Naive B cell (primary cell): Measurements from ENCODE around the gene SMG9. TPM values are rescaled to one million over a fixed set of nuclear protein-coding genes. Genes with fewer than 3 reads are reported as not detected.

Experiments
- ATAC-seq, 2 donors: fragments of 150-1000 bp; cut with Tn5 transposase; 2 replicates each; pipeline ENCODE4 v1.10.0; 2021; ENCODE audit warnings: low read depth in 2 of 2, mild to moderate bottlenecking in 2 of 2, moderate library complexity in 2 of 2
- DNase-seq: peaks from one replicate; pipeline ENCODE4 v3.0.0; 2022
- H3K27ac Mint-ChIP-seq, 6 donors: one replicate each; pipeline ENCODE4 v1.8.0; 2020 to 2022; ENCODE audit warnings: mild to moderate bottlenecking in 6 of 6, mixed read lengths in 6 of 6, moderate library complexity in 5 of 6, inconsistent platforms in 2 of 6
- H3K27me3 Mint-ChIP-seq, 3 donors: one replicate each; pipeline ENCODE4 v1.8.0; 2021 to 2022; ENCODE audit warnings: mixed read lengths in 3 of 3, mild to moderate bottlenecking in 1 of 3
- H3K36me3 Mint-ChIP-seq, 2 donors: one replicate each; pipeline ENCODE4 v1.8.0; 2020 to 2022; ENCODE audit warnings: mixed read lengths in 2 of 2, inconsistent platforms in 1 of 2, mild to moderate bottlenecking in 1 of 2
- H3K4me1 Mint-ChIP-seq, 3 donors: one replicate each; pipeline ENCODE4 v1.8.0; 2020 to 2022; ENCODE audit warnings: mixed read lengths in 3 of 3, inconsistent platforms in 1 of 3, mild to moderate bottlenecking in 1 of 3, moderate library complexity in 1 of 3
- H3K4me3 Mint-ChIP-seq, 8 donors: one replicate each; pipeline ENCODE4 v1.8.0; 2020 to 2022; ENCODE audit warnings: mild to moderate bottlenecking in 8 of 8, mixed read lengths in 8 of 8, moderate library complexity in 8 of 8, inconsistent platforms in 2 of 8
- H3K9me3 Mint-ChIP-seq, 7 donors: one replicate each; pipeline ENCODE4 v1.8.0; 2020 to 2022; ENCODE audit warnings: mixed read lengths in 7 of 7, mild to moderate bottlenecking in 5 of 7, inconsistent platforms in 2 of 7, moderate library complexity in 1 of 7
- polyA plus RNA-seq, 6 donors: library from polyadenylated mRNA; unstranded; fragments of 300-500 nt; fragmentation: Illumina TruSeq; gene quantifications; one replicate each; pipeline ENCODE4 v1.2.3, GENCODE V29; 2021; ENCODE audit warnings: low read depth in 6 of 6

Gene SMG9
- polyA plus RNA-seq, 6 donors from 2014 or later: 2.7 to 13.0 (median 8.2) TPM

DNA sequence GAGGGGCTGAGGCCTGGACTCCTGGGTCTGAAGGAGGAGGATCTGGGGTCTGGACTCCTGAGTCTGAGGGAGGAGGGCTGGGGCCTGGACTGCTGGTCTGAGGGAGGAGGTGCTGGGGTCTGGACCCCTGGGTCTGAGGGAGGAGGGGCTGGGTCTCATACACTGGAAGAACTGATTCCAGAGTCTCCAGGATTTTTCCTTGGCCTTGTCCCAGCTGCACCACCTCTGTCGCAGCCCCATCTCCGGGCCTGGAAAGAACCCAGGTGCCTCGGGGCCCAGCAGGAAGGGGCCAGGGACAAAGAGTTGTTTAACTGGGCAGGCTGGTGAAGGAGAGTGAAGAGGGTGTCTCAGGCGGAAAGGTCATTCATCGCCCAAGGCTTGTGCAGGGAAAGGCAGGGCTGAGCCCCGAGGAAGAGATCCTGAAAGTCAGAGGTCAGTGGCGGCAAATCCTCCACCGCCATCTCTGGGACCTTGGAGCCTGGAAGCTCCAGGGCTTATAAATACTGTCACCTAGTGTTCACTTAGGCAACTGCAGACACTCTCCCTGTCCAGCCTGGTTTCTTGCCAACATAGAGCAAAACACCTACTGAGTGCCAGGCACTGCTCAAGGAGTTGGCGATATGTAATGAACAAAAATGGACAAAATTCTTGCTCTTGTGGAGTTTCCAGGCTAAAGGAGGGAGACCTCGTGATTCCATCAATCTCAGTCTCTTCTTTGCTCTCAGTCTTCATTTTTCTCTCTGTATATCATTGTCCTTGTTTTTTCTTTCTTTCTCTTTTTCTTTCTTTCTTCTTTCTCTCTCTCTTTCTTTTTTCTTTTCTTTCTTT is 30.4 kb upstream of the SMG9 start:
- peak overlapping the region; percentile 17 to 89 (median 54) for H3K4me3 Mint-ChIP-seq
- peaks cover 37 to 49% (median 39%) of the 10 kb centered on the region in 3 donors for H3K4me1 Mint-ChIP-seq
- peak in 1 of 2 donors; percentile 45 for ATAC-seq
- peak; percentile 57 for DNase-seq
- peak overlapping the region; percentile 37 to 93 (median 71) for H3K27ac Mint-ChIP-seq
- H3K36me3 Mint-ChIP-seq: no peaks in the 10 kb centered on the region
- peaks cover 0 to 33% (median 4%) of the 10 kb centered on the region in 3 donors for H3K27me3 Mint-ChIP-seq
- no peaks in the 10 kb centered on the region for H3K9me3 Mint-ChIP-seq

GRCh38 chr19:43784241-43784980 is 29.6 kb upstream of the SMG9 start:
- ATAC-seq (peak in 1 of 2 donors; percentile 7), DNase-seq (no peak)
- no peaks in the 10 kb centered on the region for H3K36me3 Mint-ChIP-seq
- H3K9me3 Mint-ChIP-seq: no peaks in the 10 kb centered on the region
- H3K27me3 Mint-ChIP-seq: peaks cover 0 to 35% (median 4%) of the 10 kb centered on the region in 3 donors
- peak overlapping the region; percentile 7 to 93 (median 90) for H3K27ac Mint-ChIP-seq
- H3K4me3 Mint-ChIP-seq: peak overlapping the region in 7 of 8 donors; percentile 54 to 89 (median 72)
- H3K4me1 Mint-ChIP-seq: peaks cover 43 to 57% (median 45%) of the 10 kb centered on the region in 3 donors

- H3K4me3 Mint-ChIP-seq: peak overlapping the region; percentile 23 to 89 (median 60)
- H3K9me3 Mint-ChIP-seq: no peaks in the 10 kb centered on the region
- peaks cover 0 to 43% (median 0%) of the 10 kb centered on the region in 3 donors for H3K27me3 Mint-ChIP-seq
- DNase-seq: no peak
- no peaks in the 10 kb centered on the region for H3K36me3 Mint-ChIP-seq
- ATAC-seq: no peak
- peak overlapping the region; percentile 50 to 93 (median 87) for H3K27ac Mint-ChIP-seq
- peaks cover 50 to 64% (median 52%) of the 10 kb centered on the region in 3 donors for H3K4me1 Mint-ChIP-seq
Observed at GRCh38 chr19:43783636-43784035, 28.9 kb upstream of the SMG9 start.

DNA sequence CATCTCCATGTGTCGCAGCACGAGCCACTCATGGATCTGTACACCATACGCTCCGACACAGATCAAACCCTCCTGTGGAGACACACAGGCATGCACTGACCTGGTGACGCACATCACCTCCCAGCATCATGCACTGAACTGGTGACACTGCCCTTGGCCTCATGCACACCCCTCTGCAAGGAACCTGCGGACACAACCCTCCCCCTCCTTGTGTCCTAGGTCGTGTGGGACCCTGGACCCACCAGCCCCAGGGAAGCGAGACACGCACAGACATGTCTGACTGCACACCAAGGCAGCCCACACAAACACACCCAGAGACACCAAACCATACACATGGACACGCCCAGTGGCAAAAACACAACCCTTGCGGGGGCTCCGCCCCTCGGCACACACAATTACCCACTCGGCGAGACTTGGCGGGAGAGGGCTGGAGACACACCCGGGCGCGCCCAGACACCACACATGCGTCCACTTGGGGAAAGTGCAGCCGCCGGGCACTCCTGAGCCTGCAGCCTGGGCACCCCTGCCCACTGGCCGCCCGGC is 28.0 kb upstream of the SMG9 start:
- Mint-ChIP-seq H3K27me3 (peaks cover 0 to 42% (median 0%) of the 10 kb centered on the region in 3 donors), H3K4me1 (peaks cover 59 to 73% (median 61%) of the 10 kb centered on the region in 3 donors), H3K4me3 (peak overlapping the region; percentile 66 to 96 (median 84)), H3K27ac (peak overlapping the region in 5 of 6 donors; percentile 29 to 96 (median 86)), H3K36me3 (no peaks in the 10 kb centered on the region), H3K9me3 (no peaks in the 10 kb centered on the region)
- ATAC-seq (peak; percentile 38 to 52), DNase-seq (no peak)

- Mint-ChIP-seq H3K4me3 (peak overlapping the region; percentile 66 to 96 (median 81)), H3K4me1 (peaks cover 64 to 78% (median 66%) of the 10 kb centered on the region in 3 donors), H3K27me3 (peaks cover 0 to 38% (median 0%) of the 10 kb centered on the region in 3 donors), H3K36me3 (no peaks in the 10 kb centered on the region), H3K9me3 (no peaks in the 10 kb centered on the region), H3K27ac (peak overlapping the region in 5 of 6 donors; percentile 4 to 96 (median 86))
- no peak for ATAC-seq
- DNase-seq: no peak
Observed at GRCh38 chr19:43782311-43782660, 27.5 kb upstream of the SMG9 start.

DNA sequence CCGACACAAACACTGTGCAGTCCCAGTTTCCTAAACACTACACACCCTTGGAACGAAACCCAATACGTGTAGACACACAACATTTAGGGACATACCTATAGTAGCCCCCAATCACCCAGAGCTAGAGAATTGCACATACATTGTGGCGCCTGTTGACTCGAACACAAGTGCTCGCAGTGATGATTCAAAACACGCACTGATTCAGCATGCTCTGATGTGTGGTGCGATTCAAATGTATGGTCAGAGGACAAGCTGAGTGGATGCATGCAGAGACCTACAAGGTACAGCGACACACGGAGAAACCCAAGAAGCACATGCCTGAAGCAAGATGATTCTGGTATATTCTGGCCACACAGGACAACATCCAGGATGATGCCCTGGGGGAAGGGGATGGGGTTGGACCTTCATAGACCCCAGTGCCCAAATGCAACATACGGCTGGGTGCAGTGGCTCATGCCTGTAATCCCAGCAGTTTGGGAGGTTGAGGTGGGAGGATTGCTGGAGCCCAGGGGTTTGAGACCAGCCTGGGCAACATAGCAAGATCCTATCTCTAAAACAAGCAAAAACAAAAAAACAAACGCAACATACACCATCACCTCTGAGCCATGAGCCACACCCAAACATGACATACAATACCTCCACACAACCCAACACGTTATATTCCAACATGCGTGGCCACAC is 27.0 kb upstream of the SMG9 start:
- Mint-ChIP-seq H3K27ac (peak overlapping the region in 5 of 6 donors; percentile 57 to 86 (median 81)), H3K36me3 (no peaks in the 10 kb centered on the region), H3K4me1 (peaks cover 69 to 83% (median 71%) of the 10 kb centered on the region in 3 donors), H3K27me3 (peaks cover 0 to 38% (median 0%) of the 10 kb centered on the region in 3 donors), H3K4me3 (peak overlapping the region; percentile 79 to 96 (median 86)), H3K9me3 (no peaks in the 10 kb centered on the region)
- no peak for DNase-seq
- no peak for ATAC-seq

DNA sequence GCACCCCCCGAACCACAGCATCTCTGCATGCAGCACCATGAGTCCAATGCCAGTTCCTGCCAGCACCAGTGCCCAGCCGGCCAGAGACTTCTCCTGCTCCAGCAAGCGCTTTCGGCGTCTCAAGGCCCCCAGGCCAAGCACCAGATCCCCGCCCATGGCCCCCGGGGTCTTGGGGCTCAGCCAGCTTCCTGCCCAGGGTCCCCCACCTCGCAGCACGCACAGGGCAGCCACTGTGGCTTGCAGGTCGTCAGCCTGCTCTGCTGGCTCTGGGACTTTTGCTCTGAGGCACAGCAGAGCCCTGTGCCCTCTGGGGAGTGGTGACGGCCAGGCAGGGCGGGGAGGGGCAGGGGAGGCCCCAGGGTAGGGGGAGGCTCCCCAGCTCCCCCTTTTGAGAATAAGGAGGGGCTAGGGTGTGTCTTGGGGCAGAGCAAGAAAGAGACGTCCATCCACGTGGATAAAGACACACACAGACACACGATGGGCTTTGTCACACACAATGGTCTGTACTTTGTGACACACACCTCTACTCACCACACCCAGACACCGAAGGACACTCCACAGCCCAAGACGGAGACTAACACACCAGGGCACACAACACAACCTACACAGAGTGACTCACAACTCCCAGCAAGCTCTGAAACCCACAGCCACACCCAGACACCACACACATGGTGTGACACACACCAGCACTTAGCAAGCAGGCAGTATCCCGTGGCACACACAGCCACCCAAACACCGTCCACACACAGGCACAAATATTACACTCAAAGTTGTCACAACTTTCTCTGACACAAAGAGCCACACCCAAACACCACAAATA is 26.2 kb upstream of the SMG9 start, which contains the start of gene KCNN4:
Gene KCNN4 (minus strand): TSS at position 268 of the 820 bp plus-strand sequence. CDS start 112 bp downstream, at position 156.
- Mint-ChIP-seq H3K4me1 (peaks cover 77 to 91% (median 80%) of the 10 kb centered on the region in 3 donors), H3K4me3 (peak within 1 kb of the TSS; percentile 79 to 96 (median 86)), H3K27ac (peak within 1 kb of the TSS; percentile 76 to 96 (median 86)), H3K36me3 (no peaks in the 10 kb centered on the region), H3K27me3 (peaks cover 0 to 38% (median 0%) of the 10 kb centered on the region in 3 donors), H3K9me3 (no peaks in the 10 kb centered on the region)
- peak; percentile 60 for DNase-seq
- ATAC-seq: peak; percentile 72 to 76

- H3K36me3 Mint-ChIP-seq: peaks cover 0 to 8% of the 10 kb centered on the region in 2 donors
- no peaks in the 10 kb centered on the region for H3K9me3 Mint-ChIP-seq
- H3K4me3 Mint-ChIP-seq: peak overlapping the region; percentile 79 to 96 (median 86)
- DNase-seq (no peak), ATAC-seq (no peak)
- peaks cover 0 to 38% (median 0%) of the 10 kb centered on the region in 3 donors for H3K27me3 Mint-ChIP-seq
- peak overlapping the region; percentile 68 to 96 (median 86) for H3K27ac Mint-ChIP-seq
- H3K4me1 Mint-ChIP-seq: peaks cover 82 to 97% (median 83%) of the 10 kb centered on the region in 3 donors
Observed at GRCh38 chr19:43779820-43780219, 25.1 kb upstream of the SMG9 start.

DNA sequence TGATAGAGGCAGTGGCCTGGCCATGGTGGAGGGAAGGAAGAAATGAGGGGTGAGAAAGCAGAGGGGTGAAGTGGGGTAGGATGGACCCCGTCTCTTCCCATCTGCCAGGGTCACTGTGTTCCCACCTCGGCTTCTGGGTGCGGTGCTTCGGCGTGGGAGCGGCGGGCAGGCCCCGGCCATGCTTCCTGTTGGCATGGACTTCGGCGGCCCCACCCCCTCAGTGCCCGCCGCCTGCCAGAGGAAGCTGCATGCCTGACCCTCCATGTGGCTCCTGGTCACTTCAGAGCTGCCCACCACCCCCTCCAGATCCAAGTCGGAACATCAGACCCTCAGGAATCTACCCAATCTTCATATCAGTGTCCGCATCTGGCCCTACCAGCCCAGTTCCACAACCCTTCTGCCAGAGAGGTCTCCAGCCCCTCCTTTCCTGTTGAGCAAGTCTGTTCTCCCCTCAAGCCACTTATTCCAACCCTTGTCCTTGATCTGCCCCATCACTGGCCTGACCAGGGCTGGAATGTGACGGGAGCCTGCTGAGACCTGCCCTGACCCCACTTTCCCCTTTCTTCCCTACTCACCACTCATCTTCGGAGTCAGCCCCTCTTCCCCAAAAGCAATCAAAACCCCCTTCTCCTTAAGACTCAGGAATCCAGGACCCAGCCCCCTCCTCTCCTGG is 24.5 kb upstream of the SMG9 start:
- Mint-ChIP-seq H3K27ac (peak overlapping the region; percentile 68 to 96 (median 90)), H3K4me1 (peaks cover 78 to 95% (median 79%) of the 10 kb centered on the region in 3 donors), H3K27me3 (peaks cover 0 to 38% (median 0%) of the 10 kb centered on the region in 3 donors), H3K36me3 (peaks cover 0 to 8% of the 10 kb centered on the region in 2 donors), H3K9me3 (no peaks in the 10 kb centered on the region), H3K4me3 (peak overlapping the region; percentile 79 to 96 (median 86))
- no peak for ATAC-seq
- no peak for DNase-seq

GRCh38 chr19:43778651-43779050 is 23.9 kb upstream of the SMG9 start:
- DNase-seq: no peak
- Mint-ChIP-seq H3K27me3 (peaks cover 0 to 34% (median 0%) of the 10 kb centered on the region in 3 donors), H3K4me1 (peaks cover 72 to 89% (median 72%) of the 10 kb centered on the region in 3 donors), H3K4me3 (peak overlapping the region; percentile 79 to 96 (median 86)), H3K9me3 (no peaks in the 10 kb centered on the region), H3K36me3 (peaks cover 0 to 8% of the 10 kb centered on the region in 2 donors), H3K27ac (peak overlapping the region; percentile 61 to 96 (median 90))
- ATAC-seq: no peak

GRCh38 chr19:43777163-43777695 is 22.5 kb upstream of the SMG9 start:
- Mint-ChIP-seq H3K27me3 (peaks cover 0 to 24% (median 0%) of the 10 kb centered on the region in 3 donors), H3K36me3 (peaks cover 0 to 8% of the 10 kb centered on the region in 2 donors), H3K4me3 (peak overlapping the region; percentile 79 to 96 (median 84)), H3K27ac (peak overlapping the region; percentile 57 to 96 (median 90)), H3K9me3 (no peaks in the 10 kb centered on the region), H3K4me1 (peaks cover 60 to 86% (median 61%) of the 10 kb centered on the region in 3 donors)
- DNase-seq (no peak), ATAC-seq (peak in 1 of 2 donors; percentile 37)
